Sciatic nerve (tissue), 2 donors: ENCODE data around the gene COL18A1. TPM values are rescaled to one million over a fixed set of nuclear protein-coding genes. Genes with fewer than 3 reads are reported as not detected.
"Not testable (repeated sequence)": the region's sequence is repeated elsewhere in the genome, so short reads cannot be mapped to it uniquely, and the experiment has no call there.

Experiments
- ATAC-seq: fragments of 200-7000 bp; cut with Tn5 transposase; one replicate; pipeline ENCODE4 v1.9.1; 2020; ENCODE audit warnings: mild to moderate bottlenecking, moderate library complexity
- DNase-seq: peaks from one replicate; pipeline ENCODE4 v3.0.0-alpha.2; 2020; ENCODE audit warnings: low spot score
- intact Hi-C: fragments of 100-400 bp; cut with DNase I; formaldehyde crosslinking; loops from one replicate; pipeline ENCODE4 v1.14.2; 2022
- total RNA-seq: library from RNA; stranded (reverse); fragmentation: NEBNext Ultra II Directional; extraction: Animal tissue kit (Norgen Biotek cat#: 25700); gene quantifications from one replicate; pipeline ENCODE4 v1.2.1, GENCODE V29; 2021
- donor health status: DM: no; HTN: no; CAD: no.
- donor health status: DM: no; HTN: no; CAD: no.

The COL18A1 gene
- total RNA-seq, 1 donor from 2014 or later = 129 TPM

GRCh38 chr21:45516071-45516670, 111.2 kb downstream of the COL18A1 start:
- intact Hi-C loops = no loop called here
- ATAC-seq (no peak), DNase-seq (peak; percentile 48)

- DNase-seq (peak; percentile 35), ATAC-seq (no peak)
- intact Hi-C loops = no loop called here
These were observed 111.7 kb downstream of the COL18A1 start for GRCh38 chr21:45516671-45517151.

- peak; percentile 53 for DNase-seq
- ATAC-seq = no peak
- intact Hi-C loops = no loop called here
These were observed 112.5 kb downstream of the COL18A1 start for GRCh38 chr21:45517249-45518065.

GRCh38 chr21:45518742-45519141, 113.8 kb downstream of the COL18A1 start:
- ATAC-seq = no peak
- intact Hi-C loops = no loop called here
- DNase-seq = no peak

DNA sequence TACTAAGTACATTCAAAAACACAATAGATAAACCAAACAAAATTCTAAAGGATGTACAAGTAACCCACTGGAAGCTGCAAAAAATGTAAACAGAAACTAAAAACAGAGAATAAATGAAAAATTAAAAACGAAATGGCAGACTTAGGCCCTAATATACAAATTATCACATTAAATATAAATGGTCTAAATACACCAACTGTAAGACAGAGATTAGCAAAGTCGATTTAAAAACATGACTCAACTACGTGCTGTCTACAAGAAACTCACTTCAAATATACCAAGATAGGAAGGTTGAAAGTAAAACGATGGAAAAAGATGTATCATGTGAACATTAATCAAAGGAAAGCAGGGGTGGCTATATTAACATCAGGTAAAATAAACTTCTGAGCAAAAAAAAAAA, 114.2 kb downstream of the COL18A1 start:
- ATAC-seq = no peak
- intact Hi-C loops = no loop called here

DNA sequence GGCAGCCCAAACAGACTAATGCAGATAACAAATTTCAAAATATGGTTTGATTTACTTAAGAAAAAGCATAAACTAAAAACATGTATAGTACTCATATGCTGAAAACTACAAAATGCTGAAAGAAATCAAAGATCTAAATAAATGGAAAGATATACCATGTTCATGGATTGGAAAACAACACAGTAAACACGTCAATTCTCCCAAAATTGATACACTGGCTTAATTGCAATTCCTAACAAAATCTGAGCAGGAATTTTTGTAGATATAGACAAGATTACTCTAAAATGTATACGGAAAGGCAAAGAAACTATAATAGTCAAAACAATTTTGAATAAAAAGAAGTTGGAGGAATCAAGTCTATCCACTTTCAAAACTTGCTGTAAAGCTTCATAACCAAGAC, 116.3 kb downstream of the COL18A1 start:
- ATAC-seq = no peak
- intact Hi-C loops = no loop called here

More for the DNA sequence above, 114.2 kb downstream of the COL18A1 start:
- no peak for DNase-seq

DNA sequence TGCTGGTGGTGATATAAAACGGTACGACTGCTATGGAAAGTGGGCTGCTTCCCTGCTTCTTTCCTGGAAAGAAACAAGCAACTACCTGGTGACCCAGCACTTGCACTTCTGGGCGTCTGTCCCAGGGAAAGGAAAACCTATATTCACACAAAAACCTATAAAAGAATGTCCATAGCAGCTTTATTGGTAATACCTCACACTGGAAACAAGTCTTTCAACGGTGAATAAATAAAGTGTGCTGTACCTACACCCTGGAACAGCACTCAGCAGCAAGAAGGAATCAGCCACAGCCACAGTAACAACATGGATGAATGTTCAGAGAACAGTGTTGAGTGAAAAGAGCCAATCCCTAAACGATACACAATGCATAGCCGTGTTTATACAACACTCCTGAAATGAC, 117.4 kb downstream of the COL18A1 start:
- intact Hi-C loops = no loop called here
- DNase-seq (peak; percentile 12), ATAC-seq (no peak)

More for the DNA sequence above, 116.3 kb downstream of the COL18A1 start:
- DNase-seq = no peak

DNA sequence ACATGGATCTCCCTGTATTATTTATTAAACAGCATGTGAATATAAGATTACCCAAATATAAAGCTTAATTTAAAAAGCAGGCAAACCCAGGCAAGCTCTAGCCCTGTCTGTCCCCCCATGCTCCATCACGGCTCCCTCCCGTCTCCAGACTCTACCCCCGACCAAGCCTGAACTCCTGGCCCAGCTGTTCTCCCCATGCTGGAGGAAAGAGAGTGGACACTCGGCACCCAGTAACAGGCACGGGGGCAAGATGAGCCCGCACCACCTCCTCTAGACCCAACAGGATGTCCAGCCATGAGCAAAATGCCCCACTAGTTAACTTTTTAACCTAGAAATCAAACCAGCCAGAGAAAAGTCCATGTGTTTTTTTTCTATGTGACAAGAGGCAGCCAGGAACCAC, 118.0 kb downstream of the COL18A1 start:
- ATAC-seq (no peak), DNase-seq (peak; percentile 26)
- intact Hi-C loops = no loop called here

GRCh38 chr21:45523411-45524101, 118.6 kb downstream of the COL18A1 start:
- intact Hi-C loops = no loop called here
- ATAC-seq (no peak), DNase-seq (peak; percentile 49)

- intact Hi-C loops = no loop called here
- no peak for ATAC-seq
- peak; percentile 39 for DNase-seq
These were observed 119.8 kb downstream of the COL18A1 start for GRCh38 chr21:45524756-45525152.

- intact Hi-C loops = no loop called here
- ATAC-seq (peak; percentile 79), DNase-seq (peak; percentile 62)
These were observed 120.4 kb downstream of the COL18A1 start for GRCh38 chr21:45525153-45525909.

DNA sequence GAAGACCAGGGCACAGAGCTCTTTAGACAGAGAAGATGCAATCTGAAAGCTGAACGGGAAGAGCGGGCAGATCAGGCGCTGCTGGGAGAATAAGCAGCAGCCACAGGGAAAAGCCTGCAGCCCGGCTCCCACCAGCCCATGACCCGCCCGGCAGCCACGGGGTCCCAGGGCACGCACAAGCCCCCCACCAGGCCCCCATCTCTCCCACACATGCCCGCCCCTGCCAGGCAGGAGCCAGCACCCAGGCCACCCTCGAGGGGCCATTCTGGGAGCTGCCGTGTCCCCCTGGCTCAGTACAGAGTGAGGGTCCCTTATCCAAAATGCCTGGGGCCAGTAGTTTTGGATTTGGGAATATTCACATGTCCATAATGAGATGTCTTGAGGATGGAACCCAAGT, 120.9 kb downstream of the COL18A1 start:
- DNase-seq (peak; percentile 35), ATAC-seq (no peak)
- intact Hi-C loops = no loop called here

GRCh38 chr21:45527151-45527999, 122.4 kb downstream of the COL18A1 start:
- ATAC-seq, intact Hi-C loops: not testable (repeated sequence)
- peak; percentile 23 for DNase-seq

DNA sequence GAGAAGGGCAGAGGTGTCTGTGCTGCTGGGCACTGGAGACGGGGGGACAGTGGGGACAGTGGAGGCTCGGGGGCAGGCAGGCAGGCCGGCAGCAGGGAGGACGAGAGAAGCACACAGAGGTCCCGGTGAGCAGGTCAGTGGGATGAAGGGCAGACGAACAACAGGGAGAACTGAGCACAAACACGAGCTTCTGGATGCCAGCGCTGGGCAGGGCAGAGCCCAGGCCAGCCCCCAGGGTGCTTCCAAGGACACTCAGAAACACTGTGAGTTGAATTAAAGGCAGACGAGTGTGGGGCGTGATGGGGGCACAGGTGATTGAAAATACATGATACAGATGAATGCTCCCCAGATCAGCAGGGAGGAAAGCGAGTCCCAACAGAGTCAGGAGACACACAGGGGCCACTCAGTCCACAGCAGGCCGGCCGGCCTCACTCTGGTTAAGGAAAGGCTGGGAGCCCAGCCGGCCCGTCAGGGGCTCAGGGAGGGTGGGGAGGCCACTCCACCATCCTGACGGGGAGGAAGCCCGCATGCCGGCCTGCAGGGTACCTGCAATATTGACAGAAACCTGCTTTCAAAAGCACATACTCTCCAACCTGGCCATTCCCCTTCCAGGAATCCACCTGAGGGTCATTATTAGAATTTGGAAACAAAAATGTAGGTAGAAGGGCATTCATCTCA, 123.2 kb downstream of the COL18A1 start:
- peak; percentile 37 for DNase-seq
- intact Hi-C loops = no loop called here
- ATAC-seq = no peak

DNA sequence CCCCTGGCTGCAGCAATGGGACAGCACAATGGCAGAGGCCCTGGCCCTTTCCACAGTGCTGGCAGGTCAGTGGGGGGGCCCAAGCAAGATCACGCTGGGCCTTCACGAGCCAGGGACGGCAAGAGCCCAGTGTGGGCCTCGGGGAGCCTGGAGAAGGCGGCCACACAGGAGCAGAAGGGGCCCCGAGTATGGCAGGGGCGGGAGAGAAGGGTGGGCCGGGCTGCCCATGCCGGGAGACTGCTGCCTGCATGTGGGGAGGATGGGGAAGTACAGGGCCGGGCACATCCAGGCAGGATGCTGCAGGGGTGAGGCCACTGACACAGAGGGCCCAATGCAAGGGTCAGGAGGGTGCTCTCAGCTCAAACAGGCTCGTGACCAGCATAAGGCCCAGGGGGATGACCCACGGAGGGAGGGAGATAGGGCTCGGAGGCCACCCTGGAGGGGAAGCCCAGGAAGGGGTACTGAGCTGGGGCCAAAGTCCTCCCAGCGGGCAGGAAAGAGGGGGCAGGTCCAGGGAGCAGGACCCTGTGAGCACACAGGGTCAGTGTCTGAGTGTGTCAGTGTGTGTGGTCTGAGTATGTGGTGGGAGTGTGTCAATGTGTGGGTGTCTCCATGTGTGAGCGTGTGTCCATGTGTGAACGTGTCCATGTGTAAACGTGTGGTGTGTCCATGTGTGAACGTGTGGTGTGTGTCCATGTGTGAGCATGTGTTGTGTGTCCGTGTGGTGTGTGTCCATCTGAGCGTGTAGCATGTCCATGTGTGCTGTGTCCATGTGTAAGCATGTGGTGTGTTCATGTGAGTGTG, 124.2 kb downstream of the COL18A1 start:
- DNase-seq = peak; percentile 49
- no peak for ATAC-seq

DNA sequence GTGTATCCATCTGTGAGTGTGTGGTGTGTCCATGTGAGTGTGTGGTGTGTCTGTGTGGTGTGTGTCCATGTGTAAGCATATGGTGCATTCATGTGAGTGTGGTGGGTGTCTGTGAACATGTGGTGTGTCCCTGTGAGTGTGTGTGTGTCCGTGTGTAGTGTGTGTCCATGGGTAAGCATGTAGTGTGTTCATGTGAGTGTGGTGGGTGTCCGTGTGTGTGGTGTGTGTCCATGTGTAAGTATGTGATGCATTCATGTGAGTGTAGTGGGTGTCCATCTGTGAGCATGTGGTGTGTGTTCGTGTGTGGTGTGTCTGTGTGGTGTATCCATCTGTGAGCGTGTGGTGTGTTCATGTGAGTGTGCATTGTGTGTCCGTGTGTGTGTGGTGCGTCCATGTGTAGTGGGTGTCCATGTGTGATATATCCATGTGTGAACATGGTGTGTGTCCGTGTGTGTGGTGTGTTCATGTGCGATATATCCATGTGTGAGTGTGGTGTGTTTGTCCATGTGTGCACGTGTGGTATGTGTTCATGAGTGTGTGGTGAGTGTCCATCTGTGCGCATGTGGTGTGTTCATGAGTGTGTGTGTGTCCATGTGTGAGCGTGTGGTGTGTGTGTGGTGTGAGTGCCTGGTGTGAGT, 124.9 kb downstream of the COL18A1 start:
- peak; percentile 10 for DNase-seq
- intact Hi-C loops = loop anchor here (10.0 kb wide), 1 partner anchor 45 kb away; no protein-coding TSS in a partner anchor
- ATAC-seq = no peak

More for the DNA sequence above, 124.2 kb downstream of the COL18A1 start:
- intact Hi-C loops = no loop called here
